SK-N-SH (cell line): ENCODE data around the gene PDE10A.

ENCODE experiments used
- CTCF ChIP-seq: fragments of 200-600 bp; sonication (generic); IDR thresholded peaks from 2 replicates; pipeline ENCODE4 v1.6.1; 2017; ENCODE audit warnings: antibody characterized with exemption, mild to moderate bottlenecking, moderate library complexity
- GABPA ChIP-seq: IDR thresholded peaks from 2 replicates; pipeline ENCODE4 v1.4.0; 2012; ENCODE audit warnings: low read depth, mild to moderate bottlenecking
- MAX ChIP-seq: IDR thresholded peaks from 2 replicates; pipeline ENCODE4 v1.4.0; 2012; ENCODE audit warnings: low read depth
- NRF1 ChIP-seq: IDR thresholded peaks from 2 replicates; pipeline ENCODE4 v1.6.1; 2012; ENCODE audit warnings: low read depth, mild to moderate bottlenecking, low read length
- POLR2AphosphoS5 ChIP-seq: IDR thresholded peaks from 2 replicates; pipeline ENCODE4 v1.6.1; 2012; ENCODE audit warnings: low read depth, low read length
- RAD21 ChIP-seq: IDR thresholded peaks from 2 replicates; pipeline ENCODE4 v1.6.1; 2012; ENCODE audit warnings: mild to moderate bottlenecking, low read length
- RCOR1 ChIP-seq: fragments of 150-350 bp; IDR thresholded peaks from 2 replicates; pipeline ENCODE4 v1.6.1; 2017; ENCODE audit warnings: antibody characterized with exemption, low read length
- REST ChIP-seq: IDR thresholded peaks from 2 replicates; pipeline ENCODE4 v1.6.1; 2012; ENCODE audit warnings: mild to moderate bottlenecking, low read depth, low read length, moderate library complexity
- RFX5 ChIP-seq: IDR thresholded peaks from 2 replicates; pipeline ENCODE4 v1.6.1; 2012; ENCODE audit warnings: mild to moderate bottlenecking, improper control_type of control experiment, low read length
- TAF1 ChIP-seq: IDR thresholded peaks from 2 replicates; pipeline ENCODE4 v1.6.1; 2012; ENCODE audit warnings: low read depth, mild to moderate bottlenecking, low read length, moderate library complexity, borderline replicate concordance
- YY1 ChIP-seq: IDR thresholded peaks from 2 replicates; pipeline ENCODE4 v1.4.0; 2012; ENCODE audit warnings: low read depth, mild to moderate bottlenecking
- ZBTB33 ChIP-seq: IDR thresholded peaks from 2 replicates; pipeline ENCODE4 v1.4.0; 2012; ENCODE audit warnings: low read depth, borderline replicate concordance

GRCh38 chr6:165548450-165548849 lies 114.6 kb downstream of the PDE10A start:
- TF ChIP-seq REST: no peak
- TF ChIP-seq MAX: no peak
- TF ChIP-seq CTCF: no peak
- TF ChIP-seq NRF1: no peak
- TF ChIP-seq GABPA: no peak
- TF ChIP-seq RFX5: no peak
- no peak for TF ChIP-seq ZBTB33
- no peak for TF ChIP-seq POLR2AphosphoS5
- no peak for TF ChIP-seq RAD21
- no peak for TF ChIP-seq TAF1
- TF ChIP-seq YY1: no peak
- no peak for TF ChIP-seq RCOR1
